ENCODE measurements around the gene SCAMP2. TPM values are rescaled to one million over a fixed set of nuclear protein-coding genes. Genes with fewer than 3 reads are reported as not detected.

SCAMP2 gene
- polyA plus RNA-seq, 4 donors, result 52.3 to 128 (median 75.7) TPM

DNA sequence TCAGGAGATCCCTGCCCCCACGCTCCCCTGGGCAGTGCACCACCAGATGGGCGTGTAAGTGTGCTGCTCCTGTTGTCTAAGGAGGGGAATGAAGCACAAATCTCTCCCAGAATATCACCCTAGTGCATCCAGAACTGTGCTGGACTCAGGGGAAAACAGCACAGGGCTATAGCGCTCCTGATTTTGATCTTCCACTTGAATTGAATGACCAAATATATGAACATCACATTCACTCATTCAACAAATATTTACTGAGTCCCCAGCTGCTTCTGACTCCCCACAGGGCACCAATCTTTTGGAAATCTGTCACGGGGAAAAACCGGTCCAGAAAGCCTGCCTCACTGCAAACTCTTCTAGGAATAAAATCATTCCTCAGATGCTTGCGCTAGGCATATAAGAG, 44.3 kb downstream of the SCAMP2 start:
- no peak overlapping the region for H3K27ac ChIP-seq (ENCODE audit: low read depth in 1 of 3, low read length in 2 of 3)
- no peak for DNase-seq
- no peaks in the 10 kb centered on the region for H3K36me3 ChIP-seq (ENCODE audit: control insufficient read depth in 3 of 3, insufficient read depth in 2 of 3, low read depth in 1 of 3, low read length in 3 of 3)
- no peak for FAIRE-seq
- 79 to 84% (median 81%) methylated on average over 6 of the region's 6 CpGs for WGBS, 3 donors
- H3K27me3 ChIP-seq (ENCODE audit: control insufficient read depth in 3 of 3, insufficient read depth in 3 of 3, low read length in 3 of 3), result peaks cover 0 to 39% (median 9%) of the 10 kb centered on the region in 3 donors
- H3K4me1 ChIP-seq (ENCODE audit: control insufficient read depth in 3 of 3, insufficient read depth in 2 of 3, low read depth in 1 of 3, low read length in 2 of 3), result peaks cover 0 to 25% (median 3%) of the 10 kb centered on the region in 3 donors
- no peak overlapping the region for H3K4me3 ChIP-seq (ENCODE audit: low read depth in 1 of 3, low read length in 3 of 3)
- no peaks in the 10 kb centered on the region for H3K9me3 ChIP-seq (ENCODE audit: control insufficient read depth in 2 of 2, insufficient read depth in 1 of 2, low read depth in 1 of 2, low read length in 1 of 2)

DNA sequence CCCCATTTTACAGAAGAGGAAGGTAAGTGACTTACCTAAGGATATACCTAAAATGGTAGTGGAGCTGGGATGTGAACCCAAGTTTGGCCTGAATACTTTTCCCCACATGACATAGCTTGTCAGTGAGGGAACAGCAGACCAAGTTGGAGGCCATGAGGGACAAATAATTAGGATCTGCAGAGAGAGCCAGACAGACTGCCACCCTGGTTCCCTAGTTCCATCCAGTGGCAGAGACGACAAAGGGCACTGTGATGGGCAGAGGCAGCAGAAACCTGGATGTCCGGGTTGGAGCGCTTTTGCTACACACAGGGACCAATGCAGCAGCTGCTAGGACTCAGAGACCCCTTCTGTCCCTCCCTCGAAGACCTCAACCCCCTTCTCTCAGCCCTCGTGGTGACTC, 45.6 kb downstream of the SCAMP2 start:
- WGBS, 3 donors, result 56 to 60% (median 58%) methylated on average over 5 of the region's 5 CpGs
- peaks cover 0 to 45% (median 9%) of the 10 kb centered on the region in 3 donors for H3K27me3 ChIP-seq (ENCODE audit: control insufficient read depth in 3 of 3, insufficient read depth in 3 of 3, low read length in 3 of 3)
- H3K9me3 ChIP-seq (ENCODE audit: control insufficient read depth in 2 of 2, insufficient read depth in 1 of 2, low read depth in 1 of 2, low read length in 1 of 2), result no peaks in the 10 kb centered on the region
- no peaks in the 10 kb centered on the region for H3K36me3 ChIP-seq (ENCODE audit: control insufficient read depth in 3 of 3, insufficient read depth in 2 of 3, low read depth in 1 of 3, low read length in 3 of 3)
- H3K4me1 ChIP-seq (ENCODE audit: control insufficient read depth in 3 of 3, insufficient read depth in 2 of 3, low read depth in 1 of 3, low read length in 2 of 3), result peaks cover 0 to 23% (median 3%) of the 10 kb centered on the region in 3 donors
- DNase-seq (no peak), FAIRE-seq (no peak)
- no peak overlapping the region for H3K4me3 ChIP-seq (ENCODE audit: low read depth in 1 of 3, low read length in 3 of 3)
- no peak overlapping the region for H3K27ac ChIP-seq (ENCODE audit: low read depth in 1 of 3, low read length in 2 of 3)

DNA sequence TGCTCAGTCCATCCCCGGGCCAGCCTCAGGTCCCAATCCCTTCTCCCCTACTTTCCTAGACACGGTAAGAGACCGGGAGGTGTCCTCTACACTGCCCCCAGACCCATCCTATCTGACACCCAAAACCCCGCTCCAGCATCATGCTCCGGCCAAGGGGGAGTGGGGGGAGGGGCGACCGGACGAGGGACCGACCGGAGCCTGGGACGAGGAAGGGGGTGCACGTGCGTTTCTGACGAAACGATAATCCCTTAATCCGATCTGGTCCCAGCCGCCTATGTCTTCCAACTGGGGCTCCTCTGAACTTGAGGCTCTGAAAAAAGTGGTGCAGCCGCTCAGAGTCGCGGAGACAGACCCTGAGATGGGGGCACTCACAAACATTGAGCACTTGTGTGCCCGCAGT, 46.2 kb downstream of the SCAMP2 start:
- H3K9me3 ChIP-seq (ENCODE audit: control insufficient read depth in 2 of 2, insufficient read depth in 1 of 2, low read depth in 1 of 2, low read length in 1 of 2), result no peaks in the 10 kb centered on the region
- H3K36me3 ChIP-seq (ENCODE audit: control insufficient read depth in 3 of 3, insufficient read depth in 2 of 3, low read depth in 1 of 3, low read length in 3 of 3), result no peaks in the 10 kb centered on the region
- H3K27me3 ChIP-seq (ENCODE audit: control insufficient read depth in 3 of 3, insufficient read depth in 3 of 3, low read length in 3 of 3), result peaks cover 0 to 45% (median 9%) of the 10 kb centered on the region in 3 donors
- H3K27ac ChIP-seq (ENCODE audit: low read depth in 1 of 3, low read length in 2 of 3), result no peak overlapping the region
- H3K4me3 ChIP-seq (ENCODE audit: low read depth in 1 of 3, low read length in 3 of 3), result no peak overlapping the region
- peaks cover 0 to 16% (median 0%) of the 10 kb centered on the region in 3 donors for H3K4me1 ChIP-seq (ENCODE audit: control insufficient read depth in 3 of 3, insufficient read depth in 2 of 3, low read depth in 1 of 3, low read length in 2 of 3)
- FAIRE-seq, result no peak
- no peak for DNase-seq
- WGBS, 3 donors, result 25 to 29% (median 26%) methylated on average over 21 of the region's 21 CpGs

DNA sequence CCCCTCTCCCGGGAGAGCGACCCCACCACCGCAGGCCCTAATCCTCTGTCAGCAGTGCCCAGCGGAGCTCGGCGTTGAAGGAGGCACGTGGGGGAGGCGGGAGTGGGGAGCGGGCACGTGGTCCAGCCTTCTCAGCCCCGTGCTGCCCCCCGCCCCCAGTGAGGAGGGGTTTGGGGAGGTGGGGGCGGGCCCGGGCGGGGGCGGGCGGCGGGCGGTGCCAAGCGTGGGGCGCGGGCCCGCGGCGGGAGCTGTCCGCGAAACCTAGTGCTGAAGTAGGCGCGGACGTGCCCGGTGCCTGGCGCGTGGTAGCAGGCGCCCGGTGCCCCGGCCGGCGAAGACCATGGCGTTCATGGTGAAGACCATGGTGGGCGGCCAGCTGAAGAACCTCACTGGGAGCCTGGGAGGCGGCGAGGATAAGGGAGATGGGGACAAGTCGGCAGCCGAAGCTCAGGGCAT, 46.8 kb downstream of the SCAMP2 start, which contains the start of gene CPLX3:
Gene CPLX3 (plus strand): TSS at position 264 of the 456 bp plus-strand sequence. CDS start 77 bp downstream, at position 341.
- no peak for FAIRE-seq
- DNase-seq, result peak in 1 of 2 donors; percentile 70

DNA sequence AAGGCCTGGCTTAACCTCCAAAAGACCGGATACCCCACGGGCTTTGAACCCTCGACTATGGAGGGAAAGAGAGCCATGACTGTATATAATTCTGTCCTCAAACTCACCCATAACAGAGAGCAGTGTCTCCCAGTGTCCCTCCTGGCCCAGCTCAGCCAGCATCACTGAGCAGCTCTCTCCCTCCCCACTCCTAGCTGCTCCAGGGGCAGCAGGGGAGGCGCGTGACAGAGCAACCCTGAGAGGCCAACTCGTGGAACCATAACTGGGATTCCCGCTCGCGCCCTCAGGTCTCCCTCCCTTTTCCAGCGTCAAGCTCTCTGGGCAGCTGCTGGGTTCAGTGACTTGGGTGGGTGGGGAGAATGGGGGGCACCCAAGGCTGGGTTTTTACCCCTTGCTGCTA, 47.3 kb downstream of the SCAMP2 start:
- peaks cover 0 to 45% (median 9%) of the 10 kb centered on the region in 3 donors for H3K27me3 ChIP-seq (ENCODE audit: control insufficient read depth in 3 of 3, insufficient read depth in 3 of 3, low read length in 3 of 3)
- H3K4me1 ChIP-seq (ENCODE audit: control insufficient read depth in 3 of 3, insufficient read depth in 2 of 3, low read depth in 1 of 3, low read length in 2 of 3), result peaks cover 0 to 6% (median 0%) of the 10 kb centered on the region in 3 donors
- H3K27ac ChIP-seq (ENCODE audit: low read depth in 1 of 3, low read length in 2 of 3), result no peak overlapping the region
- DNase-seq (no peak), FAIRE-seq (no peak)
- WGBS, 3 donors, result 49 to 56% (median 53%) methylated on average over 10 of the region's 10 CpGs
- H3K4me3 ChIP-seq (ENCODE audit: low read depth in 1 of 3, low read length in 3 of 3), result no peak overlapping the region
- no peaks in the 10 kb centered on the region for H3K9me3 ChIP-seq (ENCODE audit: control insufficient read depth in 2 of 2, insufficient read depth in 1 of 2, low read depth in 1 of 2, low read length in 1 of 2)
- no peaks in the 10 kb centered on the region for H3K36me3 ChIP-seq (ENCODE audit: control insufficient read depth in 3 of 3, insufficient read depth in 2 of 3, low read depth in 1 of 3, low read length in 3 of 3)

More for the DNA sequence above, 46.8 kb downstream of the SCAMP2 start, which contains the start of gene CPLX3:
- Histone ChIP-seq H3K4me3 (ENCODE audit: low read depth in 1 of 3, low read length in 3 of 3) (no peak within 1 kb of the TSS), H3K27ac (ENCODE audit: low read depth in 1 of 3, low read length in 2 of 3) (no peak within 1 kb of the TSS), H3K27me3 (ENCODE audit: control insufficient read depth in 3 of 3, insufficient read depth in 3 of 3, low read length in 3 of 3) (peaks cover 0 to 45% (median 9%) of the 10 kb centered on the region in 3 donors), H3K4me1 (ENCODE audit: control insufficient read depth in 3 of 3, insufficient read depth in 2 of 3, low read depth in 1 of 3, low read length in 2 of 3) (peaks cover 0 to 10% (median 0%) of the 10 kb centered on the region in 3 donors), H3K9me3 (ENCODE audit: control insufficient read depth in 2 of 2, insufficient read depth in 1 of 2, low read depth in 1 of 2, low read length in 1 of 2) (no peaks in the 10 kb centered on the region), H3K36me3 (ENCODE audit: control insufficient read depth in 3 of 3, insufficient read depth in 2 of 3, low read depth in 1 of 3, low read length in 3 of 3) (no peaks in the 10 kb centered on the region)
- 3 to 11% (median 5%) methylated on average over 33 to 44 of the region's 44 CpGs for WGBS, 3 donors

DNA sequence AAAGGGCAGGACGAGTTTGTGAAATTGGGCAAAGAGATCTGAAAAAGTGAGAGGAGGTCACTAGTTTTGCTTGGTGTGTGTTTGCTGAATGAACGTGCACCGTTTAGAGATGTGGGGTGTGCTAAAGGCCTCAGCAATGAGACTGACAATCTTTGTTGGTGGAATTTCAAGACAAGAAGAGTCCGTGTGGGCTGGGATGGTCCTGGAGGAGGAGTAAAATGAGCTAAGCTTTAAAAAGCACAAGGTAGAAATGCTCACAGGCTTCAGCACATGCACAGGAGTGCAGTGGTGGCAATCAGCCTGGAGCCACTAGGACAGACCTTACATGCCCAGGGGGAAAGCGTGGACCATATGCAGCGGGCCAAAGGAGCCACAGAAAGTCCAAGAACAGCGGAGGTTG, 48.2 kb downstream of the SCAMP2 start:
- peaks cover 0 to 45% (median 9%) of the 10 kb centered on the region in 3 donors for H3K27me3 ChIP-seq (ENCODE audit: control insufficient read depth in 3 of 3, insufficient read depth in 3 of 3, low read length in 3 of 3)
- 77 to 86% (median 82%) methylated on average over 7 of the region's 7 CpGs for WGBS, 3 donors
- H3K4me1 ChIP-seq (ENCODE audit: control insufficient read depth in 3 of 3, insufficient read depth in 2 of 3, low read depth in 1 of 3, low read length in 2 of 3), result peaks cover 0 to 4% (median 0%) of the 10 kb centered on the region in 3 donors
- no peaks in the 10 kb centered on the region for H3K36me3 ChIP-seq (ENCODE audit: control insufficient read depth in 3 of 3, insufficient read depth in 2 of 3, low read depth in 1 of 3, low read length in 3 of 3)
- no peak overlapping the region for H3K4me3 ChIP-seq (ENCODE audit: low read depth in 1 of 3, low read length in 3 of 3)
- no peaks in the 10 kb centered on the region for H3K9me3 ChIP-seq (ENCODE audit: control insufficient read depth in 2 of 2, insufficient read depth in 1 of 2, low read depth in 1 of 2, low read length in 1 of 2)
- no peak for DNase-seq
- no peak for FAIRE-seq
- no peak overlapping the region for H3K27ac ChIP-seq (ENCODE audit: low read depth in 1 of 3, low read length in 2 of 3)

DNA sequence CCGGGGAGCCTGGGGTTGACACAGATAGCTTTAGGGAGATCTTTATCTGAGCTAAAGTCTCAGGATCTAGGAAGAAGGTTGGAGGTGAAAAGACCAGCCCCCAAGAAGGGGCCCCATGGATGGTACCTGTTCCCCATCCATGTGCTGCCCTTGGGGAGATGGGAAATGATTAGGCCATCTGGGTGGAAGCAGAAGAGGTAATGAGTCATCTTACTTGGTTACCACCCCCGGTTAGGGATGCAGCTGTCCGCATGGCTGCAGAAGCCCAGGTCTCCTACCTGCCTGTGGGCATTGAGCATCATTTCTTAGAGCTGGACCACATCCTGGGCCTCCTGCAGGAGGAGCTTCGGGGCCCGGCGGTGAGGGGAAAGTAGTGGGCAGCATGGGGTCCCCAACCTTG, 49.8 kb downstream of the SCAMP2 start:
- 62 to 77% (median 75%) methylated on average over 6 of the region's 6 CpGs for WGBS, 3 donors
- no peak for FAIRE-seq

DNA sequence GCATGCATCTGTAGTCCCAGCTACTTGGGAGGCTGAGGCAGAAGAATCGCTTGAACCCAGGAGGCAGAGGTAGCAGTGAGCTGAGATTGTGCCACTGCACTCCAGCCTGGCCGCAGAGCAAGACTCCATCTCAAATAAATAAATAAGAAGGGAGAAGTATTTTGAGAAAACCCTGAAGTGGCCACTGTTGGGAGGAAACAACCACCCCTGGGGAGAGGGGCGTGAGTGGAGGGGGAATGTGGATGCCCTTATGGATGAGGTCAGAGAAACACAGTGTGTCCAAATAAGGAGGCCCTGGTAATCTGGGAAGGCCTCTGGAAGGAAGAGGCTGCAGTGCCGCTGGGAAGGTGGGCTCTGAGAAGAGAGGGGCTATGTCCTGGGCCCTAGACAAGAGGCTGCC, 50.9 kb downstream of the SCAMP2 start:
- Histone ChIP-seq H3K27ac (ENCODE audit: low read depth in 1 of 3, low read length in 2 of 3) (no peak overlapping the region), H3K9me3 (ENCODE audit: control insufficient read depth in 2 of 2, insufficient read depth in 1 of 2, low read depth in 1 of 2, low read length in 1 of 2) (no peaks in the 10 kb centered on the region), H3K4me3 (ENCODE audit: low read depth in 1 of 3, low read length in 3 of 3) (no peak overlapping the region), H3K36me3 (ENCODE audit: control insufficient read depth in 3 of 3, insufficient read depth in 2 of 3, low read depth in 1 of 3, low read length in 3 of 3) (no peaks in the 10 kb centered on the region), H3K27me3 (ENCODE audit: control insufficient read depth in 3 of 3, insufficient read depth in 3 of 3, low read length in 3 of 3) (peaks cover 0 to 33% (median 0%) of the 10 kb centered on the region in 3 donors), H3K4me1 (ENCODE audit: control insufficient read depth in 3 of 3, insufficient read depth in 2 of 3, low read depth in 1 of 3, low read length in 2 of 3) (peaks cover 0 to 14% (median 3%) of the 10 kb centered on the region in 3 donors)
- WGBS, 3 donors, result 87 to 92% (median 91%) methylated on average over 4 of the region's 4 CpGs
- FAIRE-seq (no peak), DNase-seq (no peak)

More for the DNA sequence above, 49.8 kb downstream of the SCAMP2 start:
- Histone ChIP-seq H3K4me3 (ENCODE audit: low read depth in 1 of 3, low read length in 3 of 3) (no peak overlapping the region), H3K9me3 (ENCODE audit: control insufficient read depth in 2 of 2, insufficient read depth in 1 of 2, low read depth in 1 of 2, low read length in 1 of 2) (no peaks in the 10 kb centered on the region), H3K27me3 (ENCODE audit: control insufficient read depth in 3 of 3, insufficient read depth in 3 of 3, low read length in 3 of 3) (peaks cover 0 to 44% (median 6%) of the 10 kb centered on the region in 3 donors), H3K4me1 (ENCODE audit: control insufficient read depth in 3 of 3, insufficient read depth in 2 of 3, low read depth in 1 of 3, low read length in 2 of 3) (peaks cover 0 to 11% (median under 1%) of the 10 kb centered on the region in 3 donors), H3K27ac (ENCODE audit: low read depth in 1 of 3, low read length in 2 of 3) (no peak overlapping the region), H3K36me3 (ENCODE audit: control insufficient read depth in 3 of 3, insufficient read depth in 2 of 3, low read depth in 1 of 3, low read length in 3 of 3) (no peaks in the 10 kb centered on the region)
- no peak for DNase-seq

DNA sequence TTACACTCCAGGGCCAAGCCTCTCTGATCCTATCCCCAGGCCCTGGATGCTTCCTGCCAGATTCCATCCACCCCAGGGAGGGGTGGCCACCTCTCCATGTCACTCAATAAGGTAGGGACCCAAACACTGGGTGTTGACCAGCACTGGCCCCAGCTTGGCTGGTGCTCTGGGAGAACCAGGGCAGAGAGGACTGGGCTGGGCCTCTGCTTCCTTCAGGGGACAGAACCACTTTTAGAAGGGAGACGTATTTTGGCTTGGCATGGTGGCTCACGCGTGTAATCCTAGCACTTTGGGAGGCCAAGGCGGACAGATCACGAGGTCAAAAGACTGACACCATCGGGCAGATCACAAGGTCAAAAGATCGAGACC, 51.4 kb downstream of the SCAMP2 start:
- no peak for DNase-seq
- no peak overlapping the region for H3K4me3 ChIP-seq (ENCODE audit: low read depth in 1 of 3, low read length in 3 of 3)
- no peaks in the 10 kb centered on the region for H3K9me3 ChIP-seq (ENCODE audit: control insufficient read depth in 2 of 2, insufficient read depth in 1 of 2, low read depth in 1 of 2, low read length in 1 of 2)
- H3K4me1 ChIP-seq (ENCODE audit: control insufficient read depth in 3 of 3, insufficient read depth in 2 of 3, low read depth in 1 of 3, low read length in 2 of 3), result peaks cover 0 to 14% (median 3%) of the 10 kb centered on the region in 3 donors
- peaks cover 0 to 28% (median 0%) of the 10 kb centered on the region in 3 donors for H3K27me3 ChIP-seq (ENCODE audit: control insufficient read depth in 3 of 3, insufficient read depth in 3 of 3, low read length in 3 of 3)
- H3K27ac ChIP-seq (ENCODE audit: low read depth in 1 of 3, low read length in 2 of 3), result no peak overlapping the region
- FAIRE-seq, result no peak
- H3K36me3 ChIP-seq (ENCODE audit: control insufficient read depth in 3 of 3, insufficient read depth in 2 of 3, low read depth in 1 of 3, low read length in 3 of 3), result no peaks in the 10 kb centered on the region
- WGBS, 3 donors, result 78 to 87% (median 86%) methylated on average over 7 of the region's 7 CpGs

Measured in small intestine (tissue), 7 donors.